GM12892 (cell line): ENCODE data around the gene SLC8A2.
A peak's percentile ranks its signal among the peaks of the same experiment; 100 is the strongest.

Experiments used
- DNase-seq: peaks from one replicate; pipeline ENCODE4 v3.0.0; 2011; ENCODE audit not compliant: insufficient read length
- FAIRE-seq: peaks from 2 replicates; lab custom pipeline; 2011; peaks lifted over from hg19 to GRCh38; lab: Jason Lieb, UNC
- POLR2A ChIP-seq: IDR thresholded peaks from 2 replicates; pipeline ENCODE4 v1.6.1; 2011; ENCODE audit warnings: low read depth, low read length, control low read depth
- POLR2AphosphoS5 ChIP-seq: IDR thresholded peaks from 2 replicates; pipeline ENCODE4 v1.6.1; 2011; ENCODE audit warnings: low read depth, low read length, control low read depth
- TAF1 ChIP-seq: IDR thresholded peaks from 2 replicates; pipeline ENCODE4 v1.6.1; 2011; ENCODE audit warnings: low read depth, mild to moderate bottlenecking, control low read depth, low read length, borderline replicate concordance

SLC8A2 gene

GRCh38 chr19:47432499-47432898, 39.2 kb downstream of the SLC8A2 start:
- DNase-seq (no peak), FAIRE-seq (no peak)
- TF ChIP-seq POLR2A (no peak), TAF1 (no peak), POLR2AphosphoS5 (no peak)

DNA sequence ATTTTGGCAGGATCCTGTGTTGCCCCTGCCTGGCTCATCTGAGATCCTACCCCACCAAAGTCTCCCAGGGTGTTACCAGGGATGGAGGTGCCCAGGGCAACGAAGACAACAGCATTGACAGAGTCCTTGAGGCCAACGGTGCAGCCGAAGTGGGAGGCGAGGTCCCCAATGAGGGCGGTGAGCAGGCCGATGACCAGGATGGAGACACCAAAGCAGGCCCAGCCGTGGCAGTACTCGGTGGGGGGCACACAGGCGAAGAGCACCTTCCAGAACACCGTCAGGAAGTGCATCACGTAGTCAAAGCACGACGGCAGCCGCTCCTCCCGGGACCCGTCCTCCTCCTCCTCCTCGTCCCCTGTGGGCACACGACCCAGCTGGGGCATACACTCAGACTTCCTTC, 39.6 kb downstream of the SLC8A2 start:
- FAIRE-seq (no peak), DNase-seq (no peak)
- no peak for TF ChIP-seq TAF1
- TF ChIP-seq POLR2A = no peak
- no peak for TF ChIP-seq POLR2AphosphoS5

GRCh38 chr19:47430041-47430802, 41.5 kb downstream of the SLC8A2 start:
- FAIRE-seq (no peak), DNase-seq (no peak)
- TF ChIP-seq TAF1 (no peak), POLR2AphosphoS5 (no peak), POLR2A (no peak)

- FAIRE-seq = no peak
- no peak for DNase-seq
These were observed 42.4 kb downstream of the SLC8A2 start for GRCh38 chr19:47429140-47429793.

DNA sequence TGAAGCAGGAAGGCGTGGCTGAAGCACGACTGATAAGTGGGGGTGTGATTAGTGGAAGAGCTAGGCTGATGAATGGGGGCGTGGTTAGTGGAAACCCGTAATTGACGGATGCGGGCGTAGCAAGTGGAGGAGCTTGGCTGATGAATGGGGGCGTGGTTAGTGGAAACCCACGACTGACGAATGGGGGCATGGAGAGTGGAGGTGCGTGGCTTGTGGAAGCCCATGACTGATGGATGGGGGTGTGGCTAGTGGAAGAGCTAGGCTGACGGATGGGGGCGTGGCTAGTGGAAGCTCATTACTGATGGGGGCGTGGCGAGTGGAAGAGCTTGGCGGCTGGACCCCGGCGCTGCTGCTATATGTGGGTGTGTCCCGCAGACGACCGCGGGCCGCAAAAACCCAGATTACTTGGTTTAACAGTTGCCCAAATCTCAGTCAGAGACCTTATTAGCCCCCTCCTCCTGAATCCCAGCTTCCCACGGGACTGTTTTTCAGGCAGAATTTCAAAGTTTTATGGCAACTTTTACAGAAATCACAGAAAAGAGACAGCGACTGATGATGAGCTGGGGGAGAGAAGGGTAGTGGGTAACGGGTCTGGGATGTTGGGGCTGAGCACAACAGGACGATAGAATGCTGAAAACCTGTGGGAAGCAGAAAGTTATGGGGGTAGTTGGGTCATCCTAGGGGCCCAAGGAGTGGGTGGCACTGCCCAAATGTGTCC, 43.4 kb downstream of the SLC8A2 start:
- FAIRE-seq (peak; percentile 83), DNase-seq (peak; percentile 71)
- TF ChIP-seq TAF1 = no peak

More at GRCh38 chr19:47429140-47429793, 42.4 kb downstream of the SLC8A2 start:
- TF ChIP-seq TAF1 (no peak), POLR2A (no peak), POLR2AphosphoS5 (no peak)

DNA sequence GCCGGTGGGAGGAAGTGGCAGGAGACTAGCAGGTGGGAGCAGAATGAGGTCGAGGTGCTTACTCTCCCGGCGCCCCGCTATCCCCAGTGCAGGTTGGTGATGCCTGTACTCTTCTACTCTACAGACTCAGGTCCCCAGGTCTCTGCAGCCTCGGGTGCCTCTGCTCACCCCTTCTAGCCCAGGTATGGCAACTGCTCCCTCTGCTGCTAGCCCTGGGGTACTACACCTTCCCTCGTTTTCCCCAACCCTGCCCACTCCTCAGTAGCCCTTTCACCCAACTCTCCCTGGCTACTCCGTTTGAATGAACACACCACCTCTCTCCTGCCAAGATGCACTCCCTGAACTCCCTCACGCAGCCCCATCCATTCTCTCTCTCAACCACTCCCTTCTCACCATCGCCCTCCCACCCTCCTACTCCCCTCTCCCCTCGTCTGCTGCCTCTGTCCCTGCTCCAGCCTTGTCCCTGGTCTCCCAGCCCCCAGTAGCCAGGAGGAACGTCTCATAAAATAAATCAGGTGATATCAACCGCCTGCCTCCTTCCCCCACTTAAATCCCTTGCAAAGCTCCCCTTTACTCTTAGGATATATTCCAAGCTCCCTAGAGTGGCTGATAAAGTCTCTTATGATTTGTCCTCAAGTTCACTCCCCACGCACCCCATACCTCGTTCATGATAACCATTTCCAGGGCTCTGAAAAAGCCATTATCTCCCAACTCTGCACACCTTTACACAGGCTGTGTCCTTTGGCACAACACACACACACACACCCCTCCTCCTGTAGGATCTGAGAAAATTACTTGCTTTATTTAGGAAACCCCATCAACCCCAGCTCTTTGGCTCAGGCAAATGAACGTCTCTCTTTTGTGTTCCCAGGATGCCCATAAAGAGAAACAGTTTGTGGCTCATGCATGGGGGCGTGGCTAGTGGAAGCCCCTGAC, 44.2 kb downstream of the SLC8A2 start:
- peak; percentile 90 for FAIRE-seq

GRCh38 chr19:47423203-47423882, 48.4 kb downstream of the SLC8A2 start:
- FAIRE-seq = no peak
- TF ChIP-seq POLR2A (no peak), POLR2AphosphoS5 (no peak), TAF1 (no peak)
- DNase-seq = no peak

More for the DNA sequence above, 44.2 kb downstream of the SLC8A2 start:
- TF ChIP-seq POLR2A = no peak
- TF ChIP-seq TAF1 = no peak
- peak; percentile 78 for DNase-seq

DNA sequence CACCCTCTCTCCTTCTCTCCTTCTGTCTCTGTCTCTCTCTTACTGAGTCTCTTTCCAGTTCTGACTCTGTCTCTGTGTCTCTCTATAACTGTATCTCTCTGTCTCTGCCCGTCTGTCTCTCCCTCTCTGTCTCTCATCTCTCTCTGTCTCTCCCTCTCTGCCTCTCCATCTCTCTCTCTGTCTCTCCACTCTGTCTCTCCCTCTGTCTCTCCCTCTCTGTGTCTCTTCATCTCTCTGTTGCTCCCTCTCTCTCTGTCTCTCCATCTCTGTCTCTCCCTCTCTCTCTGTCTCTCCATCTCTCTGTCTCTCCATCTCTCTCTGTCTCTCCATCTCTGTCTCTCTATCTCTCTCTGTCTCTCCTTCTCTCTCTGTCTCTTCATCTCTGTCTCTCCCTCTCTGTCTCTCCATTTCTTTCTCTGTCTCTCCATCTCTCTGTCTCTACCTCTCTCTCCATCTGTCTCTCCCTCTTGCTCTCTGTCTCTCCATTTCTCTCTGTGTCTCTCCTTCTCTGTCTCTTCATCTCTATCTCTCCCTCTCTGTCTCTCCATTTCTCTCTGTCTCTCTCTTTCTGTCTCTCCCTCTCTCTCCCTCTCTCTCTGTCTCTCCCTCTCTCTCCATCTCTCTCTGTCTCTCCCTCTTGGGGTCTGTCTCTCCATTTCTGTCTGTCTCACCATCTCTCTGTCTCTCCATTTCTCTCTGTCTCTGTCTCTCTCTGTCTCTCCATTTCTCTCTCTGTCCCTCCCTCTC, 49.1 kb downstream of the SLC8A2 start:
- TF ChIP-seq POLR2A (no peak), POLR2AphosphoS5 (no peak), TAF1 (no peak)
- no peak for FAIRE-seq
- DNase-seq = no peak

- TF ChIP-seq TAF1 (no peak), POLR2A (no peak), POLR2AphosphoS5 (no peak)
- DNase-seq (no peak), FAIRE-seq (no peak)
These were observed 49.8 kb downstream of the SLC8A2 start for GRCh38 chr19:47421844-47422395.
